Activated CD4-positive, alpha-beta T cell treated with anti-CD3 and anti-CD28 coated beads, Interleukin-2, amount 10 ng/mL, durations not matched to agents 24 days and 14 days (primary cell): ENCODE measurements around the gene PTER. TPM values are rescaled to one million over a fixed set of nuclear protein-coding genes. Genes with fewer than 3 reads are reported as not detected.

Source experiments
- DNase-seq: peaks from one replicate; pipeline ENCODE4 v3.0.0; 2022
- H3K27ac Mint-ChIP-seq: one replicate; pipeline ENCODE4 v1.8.0; 2022; ENCODE audit warnings: mild to moderate bottlenecking, mixed read lengths
- H3K27me3 Mint-ChIP-seq: one replicate; pipeline ENCODE4 v1.8.0; 2022; ENCODE audit warnings: mixed read lengths
- H3K36me3 Mint-ChIP-seq: one replicate; pipeline ENCODE4 v1.8.0; 2022; ENCODE audit warnings: low read depth, mild to moderate bottlenecking, mixed read lengths
- H3K4me1 Mint-ChIP-seq: one replicate; pipeline ENCODE4 v1.8.0; 2021; ENCODE audit warnings: mixed read lengths
- H3K4me3 Mint-ChIP-seq: one replicate; pipeline ENCODE4 v1.8.0; 2022; ENCODE audit warnings: mild to moderate bottlenecking, moderate library complexity, mixed read lengths
- H3K9me3 Mint-ChIP-seq: one replicate; pipeline ENCODE4 v1.8.0; 2021; ENCODE audit warnings: mixed read lengths
- intact Hi-C: fragments of 100-400 bp; cut with micrococcal nuclease; formaldehyde crosslinking; loops from one replicate; pipeline ENCODE4 v1.15.1; 2023
- total RNA-seq: library from RNA; stranded (reverse); gene quantifications from 2 replicates; pipeline ENCODE4 v1.2.3, GENCODE V29; 2022

Gene PTER, protein sequence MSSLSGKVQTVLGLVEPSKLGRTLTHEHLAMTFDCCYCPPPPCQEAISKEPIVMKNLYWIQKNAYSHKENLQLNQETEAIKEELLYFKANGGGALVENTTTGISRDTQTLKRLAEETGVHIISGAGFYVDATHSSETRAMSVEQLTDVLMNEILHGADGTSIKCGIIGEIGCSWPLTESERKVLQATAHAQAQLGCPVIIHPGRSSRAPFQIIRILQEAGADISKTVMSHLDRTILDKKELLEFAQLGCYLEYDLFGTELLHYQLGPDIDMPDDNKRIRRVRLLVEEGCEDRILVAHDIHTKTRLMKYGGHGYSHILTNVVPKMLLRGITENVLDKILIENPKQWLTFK
- total RNA-seq = 16.7 and 17.8 TPM in 2 replicates

DNA sequence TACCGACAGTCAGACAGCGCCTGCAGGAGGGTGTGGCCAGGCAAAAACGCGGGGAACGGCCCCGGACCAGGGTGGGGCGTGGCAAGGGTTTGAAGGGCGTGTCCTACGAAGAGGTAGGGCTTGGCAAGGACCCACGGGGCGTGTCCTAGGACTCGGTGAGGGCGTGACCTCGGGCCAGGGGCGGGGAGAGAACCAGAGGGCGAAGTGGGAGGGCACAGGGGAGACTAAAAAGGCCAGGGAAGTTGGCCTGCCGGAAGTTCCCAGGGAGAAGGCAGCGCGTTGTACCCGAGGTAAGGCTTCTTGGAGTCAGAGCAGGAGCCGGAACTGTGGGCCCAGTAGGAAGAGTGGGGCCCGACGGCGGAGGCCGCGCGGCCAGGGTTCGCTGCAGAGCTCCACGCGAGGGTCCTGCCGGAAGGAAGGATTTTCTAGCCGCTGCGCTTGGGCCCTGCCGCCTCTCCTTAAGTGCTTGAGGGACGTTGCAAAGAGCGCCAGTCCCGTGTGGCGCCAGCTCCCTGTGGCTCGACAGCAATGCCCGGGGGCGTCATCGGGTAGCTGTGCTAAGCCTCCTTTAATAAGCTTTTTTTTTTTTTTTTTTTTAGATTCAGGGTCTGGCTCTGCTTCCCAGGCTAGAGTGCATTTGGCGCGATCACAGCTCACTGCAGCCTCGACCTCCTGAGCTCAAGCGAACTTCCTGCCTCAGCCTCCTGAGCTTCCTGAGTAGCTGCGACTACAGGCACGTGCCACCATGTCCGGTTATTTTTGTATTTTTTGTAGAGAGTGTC, at the start of gene PTER:
PTER (plus strand) TSS at position 253 of the 782 bp plus-strand sequence. CDS start 47,375 bp downstream, outside the sequence.
- Mint-ChIP-seq H3K9me3 (no peaks in the 10 kb centered on the region), H3K4me3 (peak within 1 kb of the TSS; percentile 95), H3K36me3 (peaks cover 28% of the 10 kb centered on the region), H3K27me3 (peaks cover 9% of the 10 kb centered on the region), H3K27ac (peak within 1 kb of the TSS; percentile 96), H3K4me1 (peaks cover 37% of the 10 kb centered on the region)
- intact Hi-C loops = loop anchor here (1.0 to 10.0 kb wide), 5 partner anchors 84 to 798 kb away; partner anchors contain the start of genes C1QL3, MINDY3 and RSU1
- peak; percentile 100 for DNase-seq

GRCh38 chr10:16392531-16393069, 44.2 kb upstream of the PTER start:
- intact Hi-C loops = no loop called here
- Mint-ChIP-seq H3K27me3 (no peaks in the 10 kb centered on the region), H3K36me3 (no peaks in the 10 kb centered on the region), H3K9me3 (no peaks in the 10 kb centered on the region), H3K4me1 (no peaks in the 10 kb centered on the region), H3K27ac (no peak overlapping the region), H3K4me3 (no peak overlapping the region)
- no peak for DNase-seq

- intact Hi-C loops = no loop called here
- no peak for DNase-seq
- Mint-ChIP-seq H3K9me3 (no peaks in the 10 kb centered on the region), H3K4me1 (no peaks in the 10 kb centered on the region), H3K27me3 (no peaks in the 10 kb centered on the region), H3K4me3 (no peak overlapping the region), H3K27ac (no peak overlapping the region), H3K36me3 (no peaks in the 10 kb centered on the region)
Measured at GRCh38 chr10:16393271-16393858, 43.4 kb upstream of the PTER start.

DNA sequence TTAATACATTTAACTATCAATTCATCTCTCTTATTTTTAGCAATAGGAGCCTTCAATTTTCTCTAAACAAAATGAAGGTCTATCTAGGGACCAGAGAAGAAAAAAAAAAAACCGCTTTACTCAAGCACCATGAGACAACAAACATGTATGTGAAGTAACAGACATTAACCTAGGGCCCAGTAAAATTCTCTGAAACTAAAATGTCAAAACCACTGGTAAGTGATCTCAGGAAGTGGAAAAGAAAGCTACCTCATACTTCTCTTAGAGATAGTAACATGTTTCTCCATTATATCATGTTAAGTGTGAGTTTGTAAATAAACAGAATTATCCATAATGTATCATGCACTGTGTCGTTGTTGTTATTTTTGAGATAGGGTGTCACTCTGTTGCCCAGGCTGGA, 35.4 kb upstream of the PTER start:
- intact Hi-C loops = no loop called here
- Mint-ChIP-seq H3K27ac (no peak overlapping the region), H3K9me3 (no peaks in the 10 kb centered on the region), H3K4me3 (no peak overlapping the region), H3K4me1 (no peaks in the 10 kb centered on the region), H3K27me3 (peaks cover 1% of the 10 kb centered on the region), H3K36me3 (no peaks in the 10 kb centered on the region)
- no peak for DNase-seq

- no peaks in the 10 kb centered on the region for H3K36me3 Mint-ChIP-seq
- no peaks in the 10 kb centered on the region for H3K4me1 Mint-ChIP-seq
- H3K4me3 Mint-ChIP-seq = no peak overlapping the region
- intact Hi-C loops = no loop called here
- H3K27ac Mint-ChIP-seq = no peak overlapping the region
- no peaks in the 10 kb centered on the region for H3K9me3 Mint-ChIP-seq
- H3K27me3 Mint-ChIP-seq = peaks cover 6% of the 10 kb centered on the region
- no peak for DNase-seq
Measured at GRCh38 chr10:16408379-16408778, 28.4 kb upstream of the PTER start.

- Mint-ChIP-seq H3K36me3 (no peaks in the 10 kb centered on the region), H3K4me3 (no peak overlapping the region), H3K27me3 (peaks cover 2% of the 10 kb centered on the region), H3K4me1 (no peaks in the 10 kb centered on the region), H3K9me3 (no peaks in the 10 kb centered on the region), H3K27ac (no peak overlapping the region)
- intact Hi-C loops = no loop called here
- DNase-seq = no peak
Measured at GRCh38 chr10:16417341-16417740, 19.5 kb upstream of the PTER start.

GRCh38 chr10:16423599-16423998, 13.2 kb upstream of the PTER start:
- Mint-ChIP-seq H3K27ac (no peak overlapping the region), H3K4me1 (peaks cover 3% of the 10 kb centered on the region), H3K4me3 (no peak overlapping the region), H3K27me3 (peaks cover 2% of the 10 kb centered on the region), H3K9me3 (peaks cover 7% of the 10 kb centered on the region), H3K36me3 (no peaks in the 10 kb centered on the region)
- no peak for DNase-seq
- intact Hi-C loops = no loop called here

DNA sequence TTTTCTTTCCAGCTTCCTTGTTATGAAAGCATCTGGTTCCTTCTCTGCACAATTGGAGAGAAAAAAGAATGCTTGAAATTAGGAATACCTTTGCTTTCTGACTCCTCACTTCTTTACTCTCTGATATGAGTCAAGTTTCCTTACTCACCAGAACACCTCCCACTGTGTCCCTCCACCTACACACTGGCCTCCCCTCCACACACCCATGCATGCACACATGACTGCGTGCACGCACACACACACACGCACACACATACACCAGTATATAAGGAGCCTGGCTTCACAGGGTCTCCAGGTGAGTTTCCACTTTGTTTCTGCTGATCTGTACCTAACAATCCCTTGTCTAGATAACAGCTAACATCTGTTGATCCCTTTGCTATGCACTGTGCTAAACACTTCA, 11.4 kb upstream of the PTER start:
- DNase-seq = no peak
- no peak overlapping the region for H3K4me3 Mint-ChIP-seq
- peaks cover 2% of the 10 kb centered on the region for H3K27me3 Mint-ChIP-seq
- H3K9me3 Mint-ChIP-seq = peaks cover 7% of the 10 kb centered on the region
- no peak overlapping the region for H3K27ac Mint-ChIP-seq
- intact Hi-C loops = no loop called here
- no peaks in the 10 kb centered on the region for H3K36me3 Mint-ChIP-seq
- peaks cover 3% of the 10 kb centered on the region for H3K4me1 Mint-ChIP-seq

- Mint-ChIP-seq H3K4me3 (no peak overlapping the region), H3K36me3 (no peaks in the 10 kb centered on the region), H3K27me3 (peaks cover 11% of the 10 kb centered on the region), H3K4me1 (peaks cover 3% of the 10 kb centered on the region), H3K27ac (no peak overlapping the region), H3K9me3 (peaks cover 7% of the 10 kb centered on the region)
- no peak for DNase-seq
- intact Hi-C loops = no loop called here
Measured at GRCh38 chr10:16429539-16429938, 7.3 kb upstream of the PTER start.

GRCh38 chr10:16436367-16436757, 448 bp upstream of the PTER start:
- Mint-ChIP-seq H3K4me3 (peak overlapping the region; percentile 95), H3K9me3 (no peaks in the 10 kb centered on the region)
- no peak for DNase-seq

GRCh38 chr10:16437540-16437894, 707 bp downstream of the PTER start:
- H3K36me3 Mint-ChIP-seq = peaks cover 28% of the 10 kb centered on the region
- intact Hi-C loops = loop anchor here (5.0 to 10.0 kb wide), 2 partner anchors 575 to 797 kb away; partner anchors contain the start of gene MINDY3

More at GRCh38 chr10:16436367-16436757, 448 bp upstream of the PTER start:
- Mint-ChIP-seq H3K4me1 (peaks cover 33% of the 10 kb centered on the region), H3K36me3 (peaks cover 25% of the 10 kb centered on the region), H3K27ac (peak overlapping the region; percentile 96), H3K27me3 (peaks cover 9% of the 10 kb centered on the region)
- intact Hi-C loops = loop anchor here (1.0 to 10.0 kb wide), 5 partner anchors 85 to 798 kb away; partner anchors contain the start of genes C1QL3, MINDY3 and RSU1

GRCh38 chr10:16439295-16439694, 2.5 kb downstream of the PTER start:
- intact Hi-C loops = loop anchor here (5.0 to 10.0 kb wide), 2 partner anchors 577 to 796 kb away; partner anchors contain the start of gene MINDY3

More at GRCh38 chr10:16437540-16437894, 707 bp downstream of the PTER start:
- Mint-ChIP-seq H3K27ac (peak overlapping the region; percentile 96), H3K4me1 (peaks cover 37% of the 10 kb centered on the region), H3K27me3 (peaks cover 4% of the 10 kb centered on the region), H3K9me3 (no peaks in the 10 kb centered on the region), H3K4me3 (peak overlapping the region; percentile 95)
- DNase-seq = no peak

DNA sequence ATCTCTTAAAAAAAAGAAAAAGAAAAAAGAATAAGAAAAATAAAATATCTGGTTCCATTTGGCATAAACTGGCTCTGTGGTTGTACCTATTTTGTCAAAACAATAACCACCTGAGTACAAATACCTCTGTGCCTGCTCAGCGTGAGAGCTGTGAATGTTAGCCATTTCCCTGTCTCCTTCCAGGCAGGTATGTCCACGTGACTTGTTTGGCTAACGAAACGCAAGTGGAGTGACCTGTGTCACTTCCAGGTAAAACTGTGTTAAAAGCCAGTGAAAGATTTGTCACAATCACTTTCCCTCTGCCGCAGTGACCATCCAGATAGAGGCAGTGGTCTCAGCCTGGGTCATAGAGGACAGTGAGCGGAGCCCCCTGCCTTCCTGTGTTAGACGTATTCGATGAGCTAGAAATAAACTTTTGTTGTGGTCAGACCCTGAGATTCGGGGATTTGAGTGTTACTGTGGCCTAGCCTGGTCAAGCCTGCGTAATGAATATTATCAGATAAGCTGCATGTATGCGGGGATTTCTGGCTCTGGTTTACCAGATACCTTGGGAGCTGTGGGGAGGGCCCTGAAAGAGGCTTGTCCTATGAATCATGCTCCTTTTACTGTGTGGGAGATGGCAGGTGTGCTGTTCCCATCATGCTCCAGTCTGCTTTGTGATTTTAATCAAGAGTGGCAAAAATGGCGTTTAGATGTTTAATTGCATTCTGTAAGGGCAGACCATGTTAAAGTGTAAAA, 3.8 kb downstream of the PTER start:
- no peak for DNase-seq
- Mint-ChIP-seq H3K27ac (no peak overlapping the region), H3K4me3 (no peak overlapping the region), H3K27me3 (no peaks in the 10 kb centered on the region), H3K4me1 (peaks cover 39% of the 10 kb centered on the region), H3K9me3 (no peaks in the 10 kb centered on the region), H3K36me3 (peaks cover 30% of the 10 kb centered on the region)
- intact Hi-C loops = no loop called here

More at GRCh38 chr10:16439295-16439694, 2.5 kb downstream of the PTER start:
- Mint-ChIP-seq H3K4me3 (peak overlapping the region; percentile 44), H3K4me1 (peaks cover 39% of the 10 kb centered on the region), H3K9me3 (no peaks in the 10 kb centered on the region), H3K27ac (no peak overlapping the region), H3K36me3 (peaks cover 30% of the 10 kb centered on the region), H3K27me3 (no peaks in the 10 kb centered on the region)
- DNase-seq = no peak
